A549 treated with Hydrocortisone at 1 μM for 4 hours (cell line): ENCODE results near the gene SLC36A1. TPM values are rescaled to one million over a fixed set of nuclear protein-coding genes. Genes with fewer than 3 reads are reported as not detected.

Experiments
- total RNA-seq: library from RNA; stranded (reverse); fragments of 200-300 nt; extraction: Qiagen RNA extraction; gene quantifications from 5 replicates; pipeline ENCODE4 v1.2.3, GENCODE V29; 2022

The SLC36A1 gene
- total RNA-seq, result 8.3 to 9.5 TPM (median 9.0 TPM) in 5 replicates

GRCh38 chr5:151447174-151448037 is at the start of gene SLC36A1:
SLC36A1 (plus strand) TSS chr5:151447603; CDS start chr5:151458793, 11,190 bp downstream.

Other genes starting within 250 kb of the SLC36A1 start
- 1.3 to 1.8 TPM (median 1.3 TPM) in 5 replicates for gene CCDC69, start 223.5 kb upstream of the SLC36A1 start, total RNA-seq
- 15.7 to 20.1 TPM (median 16.9 TPM) in 5 replicates for gene GM2A, start 194.4 kb upstream of the SLC36A1 start, total RNA-seq
- not detected in 5 replicates for gene SLC36A3, start 143.8 kb upstream of the SLC36A1 start, total RNA-seq
- not detected in 5 replicates for gene SLC36A2, start 100.0 kb upstream of the SLC36A1 start, total RNA-seq
- gene FAT2, start 143.7 kb downstream of the SLC36A1 start, total RNA-seq, result 0.01 TPM in 1 of 5 replicates, not detected in the others
- 13.0 to 20.8 TPM (median 19.7 TPM) in 5 replicates for gene SPARC, start 239.3 kb downstream of the SLC36A1 start, total RNA-seq